ENCODE results near the gene ZKSCAN5.
A peak's percentile ranks its signal among the peaks of the same experiment; 100 is the strongest.

ZKSCAN5 gene

GRCh38 chr7:99504603-99505323, at the start of gene ZKSCAN5:
ZKSCAN5 (plus strand) TSS chr7:99504662; CDS start chr7:99506045, 1,383 bp downstream.
- peak; percentile 94 for ATAC-seq
- H3K4me3 Mint-ChIP-seq, result peak within 1 kb of the TSS; percentile 92
- no peaks in the 10 kb centered on the region for H3K27me3 Mint-ChIP-seq
- peaks cover 31% of the 10 kb centered on the region for H3K4me1 Mint-ChIP-seq
- H3K36me3 Mint-ChIP-seq, result peaks cover 5% of the 10 kb centered on the region
- H3K27ac Mint-ChIP-seq, result peak within 1 kb of the TSS; percentile 93
- H3K9me3 Mint-ChIP-seq, result no peaks in the 10 kb centered on the region

DNA sequence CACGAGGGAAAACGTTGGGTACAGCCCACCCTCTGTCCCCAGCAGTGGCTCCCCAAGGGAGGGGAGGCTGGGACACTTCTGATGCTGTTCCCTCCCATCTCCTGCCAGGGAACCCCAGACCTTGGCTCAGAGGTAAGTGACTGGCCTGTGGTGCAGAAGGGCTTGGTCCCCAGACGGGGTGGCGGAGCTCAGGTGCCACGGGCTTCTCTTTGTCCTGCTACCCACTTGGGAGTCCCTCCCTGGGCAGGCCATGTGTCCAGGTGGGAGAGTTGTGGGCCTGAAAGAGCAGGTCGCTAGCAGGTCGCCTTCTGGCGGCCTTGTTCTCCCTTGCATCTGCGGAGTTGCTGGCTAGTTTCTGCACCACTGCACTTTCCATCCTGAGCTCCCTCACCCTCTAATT, 48.6 kb upstream of the ZKSCAN5 start:
- H3K9me3 Mint-ChIP-seq, result no peaks in the 10 kb centered on the region
- H3K27ac Mint-ChIP-seq, result no peak overlapping the region
- H3K4me1 Mint-ChIP-seq, result peaks cover 13% of the 10 kb centered on the region
- no peak for ATAC-seq
- H3K27me3 Mint-ChIP-seq, result no peaks in the 10 kb centered on the region
- H3K4me3 Mint-ChIP-seq, result no peak overlapping the region
- peaks cover 61% of the 10 kb centered on the region for H3K36me3 Mint-ChIP-seq

DNA sequence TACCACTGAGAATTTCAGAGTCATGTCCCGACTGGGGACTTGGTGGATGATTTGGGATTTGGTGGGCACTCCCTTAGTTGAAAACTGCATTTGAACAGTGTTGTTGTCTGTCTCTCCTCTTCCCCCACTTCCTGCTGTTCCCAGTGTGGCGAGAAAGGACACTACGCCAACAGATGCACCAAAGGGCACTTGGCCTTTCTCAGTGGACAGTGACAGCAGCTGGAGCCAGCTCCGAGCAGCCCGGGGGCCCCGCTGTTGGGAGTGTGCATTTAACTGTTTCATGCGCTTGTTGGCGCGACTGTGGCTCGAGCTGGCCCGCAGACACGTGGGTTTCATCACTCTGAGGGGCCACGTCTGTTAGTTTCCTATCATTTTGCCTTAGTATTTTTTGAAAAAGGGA, 48.2 kb upstream of the ZKSCAN5 start:
- Mint-ChIP-seq H3K4me1 (peaks cover 14% of the 10 kb centered on the region), H3K9me3 (no peaks in the 10 kb centered on the region), H3K4me3 (no peak overlapping the region), H3K36me3 (peaks cover 57% of the 10 kb centered on the region), H3K27ac (no peak overlapping the region), H3K27me3 (no peaks in the 10 kb centered on the region)
- ATAC-seq, result no peak

- Mint-ChIP-seq H3K9me3 (no peaks in the 10 kb centered on the region), H3K4me1 (peaks cover 14% of the 10 kb centered on the region), H3K27ac (no peak overlapping the region), H3K4me3 (no peak overlapping the region), H3K36me3 (peaks cover 57% of the 10 kb centered on the region), H3K27me3 (no peaks in the 10 kb centered on the region)
- no peak for ATAC-seq
Measured at GRCh38 chr7:99457050-99457649, 47.3 kb upstream of the ZKSCAN5 start.

DNA sequence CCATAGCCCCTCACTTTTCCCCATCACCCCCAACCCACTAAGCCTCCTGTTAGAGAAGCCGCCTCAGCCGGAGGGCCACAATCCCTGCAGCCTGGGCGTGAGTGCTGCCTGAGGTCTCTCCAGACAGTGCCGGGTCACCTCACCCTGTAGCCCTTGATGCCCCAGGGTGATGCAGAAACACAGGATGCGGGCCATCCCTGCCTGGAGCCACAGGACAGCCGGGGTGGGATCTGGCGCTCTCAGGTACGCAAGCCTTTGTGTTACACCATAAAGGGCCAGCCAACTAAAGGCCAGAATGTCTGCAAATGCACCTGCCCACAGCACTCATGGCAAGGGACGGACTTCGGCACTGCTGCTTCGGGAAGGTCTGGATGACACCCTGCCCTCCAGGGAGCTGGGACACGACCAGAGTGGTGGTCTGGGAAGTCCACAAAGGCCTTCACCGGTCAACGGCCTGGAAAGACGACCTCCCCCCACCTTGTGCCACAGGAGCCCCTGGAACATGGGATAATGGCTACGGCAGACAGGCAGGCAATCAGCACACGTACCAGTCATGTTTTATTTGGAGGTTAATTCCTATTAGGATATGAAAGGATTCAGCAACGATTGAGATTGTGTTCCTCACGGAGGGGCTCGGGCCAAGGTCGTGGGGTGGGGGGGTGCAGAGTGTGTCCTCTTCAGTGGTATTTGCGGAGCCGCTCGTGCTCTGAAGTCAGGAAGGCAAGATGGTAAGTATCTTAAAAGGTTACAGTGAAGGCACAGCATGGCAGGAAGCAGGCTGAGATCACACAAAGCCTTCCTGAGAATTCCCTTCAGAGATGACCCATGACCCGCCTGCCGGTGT, 46.6 kb upstream of the ZKSCAN5 start:
- no peak for ATAC-seq
- Mint-ChIP-seq H3K36me3 (peaks cover 55% of the 10 kb centered on the region), H3K4me3 (no peak overlapping the region), H3K27me3 (no peaks in the 10 kb centered on the region), H3K4me1 (peaks cover 18% of the 10 kb centered on the region), H3K27ac (no peak overlapping the region), H3K9me3 (no peaks in the 10 kb centered on the region)

- ATAC-seq, result no peak
- Mint-ChIP-seq H3K27ac (no peak overlapping the region), H3K36me3 (peaks cover 50% of the 10 kb centered on the region)
Measured at GRCh38 chr7:99459087-99459486, 45.4 kb upstream of the ZKSCAN5 start.

DNA sequence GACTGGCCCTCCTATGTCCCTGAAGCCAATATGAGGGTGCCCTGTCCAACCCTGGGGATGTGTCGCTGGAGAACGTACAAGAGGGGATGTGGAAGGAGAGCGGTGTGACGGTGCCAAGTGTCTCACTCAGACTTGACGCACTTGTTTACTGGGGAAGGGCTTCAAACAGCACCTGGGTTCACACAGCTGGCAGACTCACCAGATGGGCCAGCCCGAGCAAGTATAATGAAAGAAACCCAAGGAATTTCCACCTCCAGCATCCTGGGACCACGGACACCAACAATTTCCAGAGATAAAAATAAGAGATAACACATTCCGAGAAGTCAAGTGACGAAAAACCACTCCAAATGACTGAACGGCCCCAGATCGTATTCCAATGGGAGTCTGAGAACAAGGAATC, 43.8 kb upstream of the ZKSCAN5 start:
- Mint-ChIP-seq H3K4me1 (peaks cover 38% of the 10 kb centered on the region), H3K27me3 (no peaks in the 10 kb centered on the region), H3K4me3 (no peak overlapping the region), H3K36me3 (peaks cover 46% of the 10 kb centered on the region), H3K27ac (no peak overlapping the region), H3K9me3 (no peaks in the 10 kb centered on the region)
- ATAC-seq, result no peak

More at GRCh38 chr7:99459087-99459486, 45.4 kb upstream of the ZKSCAN5 start:
- Mint-ChIP-seq H3K9me3 (no peaks in the 10 kb centered on the region), H3K4me1 (peaks cover 24% of the 10 kb centered on the region), H3K27me3 (no peaks in the 10 kb centered on the region), H3K4me3 (no peak overlapping the region)

DNA sequence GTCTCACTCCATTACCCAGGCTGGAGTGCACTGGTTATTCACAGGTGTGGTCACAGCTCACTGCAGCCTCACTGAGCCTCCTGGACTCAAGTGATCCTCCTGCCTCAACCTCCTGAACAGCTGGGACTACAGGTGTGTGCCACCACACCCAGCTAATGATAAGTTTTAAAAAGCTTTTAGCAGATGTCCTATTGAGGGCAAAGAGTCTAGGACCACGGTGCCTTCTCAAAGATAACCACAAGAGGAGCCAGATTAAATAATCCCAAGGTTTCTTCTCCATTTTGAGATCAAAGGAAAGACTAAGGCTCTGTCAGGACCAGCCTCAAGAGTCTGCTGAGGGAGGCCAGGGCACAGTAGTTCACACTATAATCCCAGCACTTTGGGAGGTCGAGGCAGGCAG, 43.2 kb upstream of the ZKSCAN5 start:
- no peaks in the 10 kb centered on the region for H3K27me3 Mint-ChIP-seq
- no peak for ATAC-seq
- no peak overlapping the region for H3K27ac Mint-ChIP-seq
- H3K9me3 Mint-ChIP-seq, result no peaks in the 10 kb centered on the region
- peaks cover 44% of the 10 kb centered on the region for H3K4me1 Mint-ChIP-seq
- H3K4me3 Mint-ChIP-seq, result no peak overlapping the region
- H3K36me3 Mint-ChIP-seq, result peaks cover 44% of the 10 kb centered on the region

DNA sequence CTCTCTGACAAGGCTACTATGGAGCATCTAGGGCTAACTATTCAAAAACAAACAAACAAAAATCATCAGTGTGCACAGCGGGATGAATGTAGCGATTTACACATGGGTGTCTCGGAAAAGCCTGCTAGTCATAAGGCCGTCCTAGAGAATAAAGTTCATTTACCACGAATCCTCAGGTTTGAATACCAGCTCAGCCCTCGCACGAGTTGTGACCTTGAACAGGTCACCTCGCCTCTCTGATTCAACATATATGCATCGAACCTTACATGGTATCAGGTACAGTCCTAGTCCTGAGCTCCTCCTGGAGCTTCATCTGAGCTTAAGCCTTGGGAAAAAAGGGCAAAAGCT, 39.1 kb upstream of the ZKSCAN5 start:
- peak overlapping the region; percentile 92 for H3K27ac Mint-ChIP-seq
- no peaks in the 10 kb centered on the region for H3K9me3 Mint-ChIP-seq
- H3K4me1 Mint-ChIP-seq, result peaks cover 38% of the 10 kb centered on the region
- ATAC-seq, result no peak
- peaks cover 16% of the 10 kb centered on the region for H3K36me3 Mint-ChIP-seq
- H3K4me3 Mint-ChIP-seq, result peak overlapping the region; percentile 88
- H3K27me3 Mint-ChIP-seq, result no peaks in the 10 kb centered on the region

DNA sequence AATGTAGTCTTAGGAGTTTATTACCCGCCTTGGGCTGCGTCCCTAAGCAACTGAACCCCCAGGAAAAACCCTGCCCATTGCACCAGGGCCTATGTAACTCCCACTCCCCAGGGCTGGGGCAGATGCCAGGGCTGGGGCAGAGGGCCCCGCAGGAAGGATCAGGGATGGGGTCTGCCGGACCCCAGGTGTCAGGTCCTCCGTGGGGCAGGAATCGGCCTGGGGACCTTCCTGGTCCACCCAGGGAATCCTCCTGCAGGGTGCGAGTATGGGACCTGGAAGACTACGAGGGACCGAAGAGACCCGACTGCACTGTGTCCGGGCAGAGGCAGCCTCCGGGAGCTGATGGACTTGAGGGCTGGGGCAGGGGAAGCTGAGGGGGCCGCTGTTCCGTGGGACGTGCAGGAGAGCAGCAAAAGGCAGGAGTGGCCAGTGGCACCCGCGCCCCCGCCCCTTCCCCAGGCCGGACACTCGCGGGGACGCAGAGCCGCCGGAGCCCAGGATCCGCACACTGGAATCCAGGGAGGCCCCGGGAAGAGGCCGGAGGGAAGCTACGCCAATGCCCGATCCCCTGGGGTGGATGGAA, 36.0 kb upstream of the ZKSCAN5 start:
- Mint-ChIP-seq H3K27ac (no peak overlapping the region), H3K4me1 (peaks cover 41% of the 10 kb centered on the region), H3K27me3 (no peaks in the 10 kb centered on the region), H3K9me3 (no peaks in the 10 kb centered on the region), H3K36me3 (peaks cover 6% of the 10 kb centered on the region), H3K4me3 (no peak overlapping the region)
- no peak for ATAC-seq

DNA sequence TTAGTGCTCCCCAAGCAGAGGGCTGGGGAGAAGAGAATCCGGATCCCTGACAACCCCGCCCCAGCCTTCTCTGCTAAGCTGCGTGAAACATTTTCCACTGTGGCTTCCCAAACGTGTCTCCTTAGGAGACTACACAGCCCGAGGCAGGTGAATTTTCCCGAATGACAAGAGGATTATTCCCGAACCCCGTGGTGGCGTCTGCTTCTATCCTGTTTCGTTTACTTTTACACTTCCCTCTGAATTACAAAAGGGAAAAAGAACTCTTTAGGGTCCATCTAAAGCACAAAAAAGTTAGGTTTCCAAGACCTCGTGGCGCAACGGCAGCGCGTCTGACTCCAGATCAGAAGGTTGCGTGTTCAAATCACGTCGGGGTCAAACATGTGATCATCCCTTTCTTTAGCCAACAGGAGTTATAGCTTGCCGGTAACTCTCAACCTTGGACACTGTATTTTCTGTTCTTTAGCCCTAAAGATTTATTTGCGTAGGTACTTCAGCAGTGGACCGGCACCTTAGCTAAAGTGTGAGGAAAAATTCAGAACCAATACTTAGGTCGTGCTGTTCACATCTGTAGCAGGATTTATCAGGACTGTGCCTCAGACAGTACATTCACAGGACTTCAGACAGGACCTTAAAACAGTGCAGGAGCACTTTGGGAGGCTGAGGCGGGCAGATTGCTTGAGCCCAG, 34.9 kb upstream of the ZKSCAN5 start:
- H3K36me3 Mint-ChIP-seq, result no peaks in the 10 kb centered on the region
- no peak for ATAC-seq
- H3K9me3 Mint-ChIP-seq, result no peaks in the 10 kb centered on the region
- no peak overlapping the region for H3K4me3 Mint-ChIP-seq
- H3K27me3 Mint-ChIP-seq, result no peaks in the 10 kb centered on the region
- no peak overlapping the region for H3K27ac Mint-ChIP-seq
- peaks cover 37% of the 10 kb centered on the region for H3K4me1 Mint-ChIP-seq

DNA sequence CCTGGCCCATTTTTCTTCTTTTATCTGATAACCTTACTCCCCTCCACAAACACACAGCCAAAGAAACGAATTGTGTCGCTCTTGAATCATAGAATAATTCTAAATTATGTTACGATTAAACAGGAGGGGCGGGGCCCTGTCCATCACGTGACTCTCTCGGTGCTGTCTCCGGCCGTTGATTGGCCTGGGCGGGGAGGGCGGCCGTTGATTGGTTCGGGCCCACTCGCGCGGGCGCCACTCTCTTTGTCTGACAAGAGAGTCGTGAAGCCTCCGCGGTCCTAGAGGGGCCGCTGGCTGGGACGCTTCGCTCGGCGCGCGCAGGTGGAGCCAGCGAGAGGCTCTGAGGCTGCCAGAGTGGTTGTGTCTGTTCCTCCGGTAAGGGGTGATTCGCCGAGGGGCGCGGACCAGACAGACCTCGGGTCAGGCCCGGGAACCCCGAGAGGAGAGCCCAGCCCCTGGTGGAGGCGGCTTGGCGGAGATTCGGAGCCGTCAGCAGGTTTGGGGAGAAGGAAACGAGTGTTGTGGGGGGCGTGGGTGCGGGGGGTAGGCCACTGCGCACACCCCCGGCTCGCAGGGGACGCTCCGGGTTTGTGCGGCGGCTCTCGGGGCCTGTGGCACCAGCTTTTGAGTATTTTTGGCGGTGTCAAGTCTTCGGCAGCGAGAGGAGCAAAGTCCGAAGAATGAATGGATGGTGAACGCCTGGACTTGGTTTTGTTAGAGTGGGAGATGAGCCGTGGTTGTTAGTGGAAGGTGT, 31.7 kb upstream of the ZKSCAN5 start, which contains the start of gene ZNF789:
ZNF789 (plus strand) TSS at position 330 of the 754 bp plus-strand sequence. CDS start 3,567 bp downstream, outside the sequence.
- Mint-ChIP-seq H3K36me3 (peaks cover 6% of the 10 kb centered on the region), H3K4me3 (peak within 1 kb of the TSS; percentile 99), H3K4me1 (peaks cover 37% of the 10 kb centered on the region), H3K27me3 (no peaks in the 10 kb centered on the region), H3K27ac (peak within 1 kb of the TSS; percentile 91), H3K9me3 (no peaks in the 10 kb centered on the region)
- ATAC-seq, result peak; percentile 100

DNA sequence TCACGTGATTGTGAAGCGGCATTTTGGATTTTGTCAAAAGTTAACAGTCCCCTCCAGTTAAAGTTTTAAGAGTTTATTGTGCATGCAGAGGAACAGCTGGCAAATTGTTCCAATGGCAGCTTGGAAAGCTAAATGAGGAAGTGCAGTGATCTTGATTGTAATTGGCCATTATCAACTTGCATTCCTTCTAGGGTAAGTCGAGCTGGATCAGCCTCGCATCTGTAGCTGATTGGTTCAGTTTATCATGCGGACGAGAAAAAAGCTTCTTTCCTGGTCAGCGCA, 31.2 kb upstream of the ZKSCAN5 start:
- peak; percentile 32 for ATAC-seq
- Mint-ChIP-seq H3K27ac (peak overlapping the region; percentile 91), H3K27me3 (no peaks in the 10 kb centered on the region), H3K9me3 (no peaks in the 10 kb centered on the region), H3K4me1 (peaks cover 42% of the 10 kb centered on the region), H3K4me3 (peak overlapping the region; percentile 99), H3K36me3 (peaks cover 11% of the 10 kb centered on the region)

- no peak overlapping the region for H3K27ac Mint-ChIP-seq
- H3K27me3 Mint-ChIP-seq, result no peaks in the 10 kb centered on the region
- H3K4me1 Mint-ChIP-seq, result peaks cover 51% of the 10 kb centered on the region
- no peaks in the 10 kb centered on the region for H3K9me3 Mint-ChIP-seq
- no peak for ATAC-seq
- peaks cover 26% of the 10 kb centered on the region for H3K36me3 Mint-ChIP-seq
- H3K4me3 Mint-ChIP-seq, result no peak overlapping the region
Measured at GRCh38 chr7:99476107-99476506, 28.4 kb upstream of the ZKSCAN5 start.

Measured in stimulated activated memory B cell treated with anti-CD40 and anti-IgM and Interleukin-4, amounts not matched to agents 10 μg/mL and 1 μg/mL and 100 μg/mL, for 72 hours (primary cell).